HTR-8/SVneo (cell line): Measurements from ENCODE around the gene POLR3A.
"Not testable (repeated sequence)": the region's sequence is repeated elsewhere in the genome, so short reads cannot be mapped to it uniquely, and the experiment has no call there.

ENCODE experiments used
- DNase-seq: peaks from one replicate; pipeline ENCODE4 v3.0.0; 2011; ENCODE audit warnings: low spot score, mixed read lengths; ENCODE audit not compliant: insufficient read length
- FAIRE-seq: peaks from 2 replicates; lab custom pipeline; 2011; peaks lifted over from hg19 to GRCh38; lab: Jason Lieb, UNC

The POLR3A gene

GRCh38 chr10:78025685-78026364 lies 3.5 kb downstream of the POLR3A start:
- DNase-seq (no peak), FAIRE-seq (no peak)

GRCh38 chr10:78023741-78024140 lies 5.6 kb downstream of the POLR3A start:
- no peak for DNase-seq
- no peak for FAIRE-seq

GRCh38 chr10:78021201-78021600 lies 8.1 kb downstream of the POLR3A start:
- FAIRE-seq (no peak), DNase-seq (no peak)

- DNase-seq (no peak), FAIRE-seq (no peak)
Measured at GRCh38 chr10:78019264-78019663, 10.1 kb downstream of the POLR3A start.

GRCh38 chr10:78017856-78018255 lies 11.5 kb downstream of the POLR3A start:
- no peak for DNase-seq
- no peak for FAIRE-seq

- DNase-seq = no peak
- no peak for FAIRE-seq
Measured at GRCh38 chr10:78015546-78015945, 13.8 kb downstream of the POLR3A start.

GRCh38 chr10:78013564-78013963 lies 15.8 kb downstream of the POLR3A start:
- FAIRE-seq (no peak), DNase-seq (no peak)

GRCh38 chr10:78011065-78011464 lies 18.2 kb downstream of the POLR3A start:
- no peak for FAIRE-seq
- DNase-seq = no peak

- no peak for FAIRE-seq
- no peak for DNase-seq
Measured at GRCh38 chr10:78010278-78010677, 19.0 kb downstream of the POLR3A start.

- FAIRE-seq (no peak), DNase-seq (no peak)
Measured at GRCh38 chr10:78009662-78010061, 19.7 kb downstream of the POLR3A start.

GRCh38 chr10:78007172-78007571 lies 22.1 kb downstream of the POLR3A start:
- FAIRE-seq = no peak

GRCh38 chr10:78004215-78005026 lies 24.9 kb downstream of the POLR3A start:
- no peak for DNase-seq

More at GRCh38 chr10:78007172-78007571, 22.1 kb downstream of the POLR3A start:
- DNase-seq = no peak

GRCh38 chr10:78002541-78003288 lies 26.6 kb downstream of the POLR3A start:
- DNase-seq (no peak), FAIRE-seq (no peak)

More at GRCh38 chr10:78004215-78005026, 24.9 kb downstream of the POLR3A start:
- no peak for FAIRE-seq

GRCh38 chr10:78000956-78001472 lies 28.3 kb downstream of the POLR3A start:
- FAIRE-seq (no peak), DNase-seq (no peak)

GRCh38 chr10:78000206-78000605 lies 29.1 kb downstream of the POLR3A start:
- no peak for DNase-seq
- FAIRE-seq = no peak

GRCh38 chr10:77998780-77999179 lies 30.5 kb downstream of the POLR3A start:
- not testable (repeated sequence) for FAIRE-seq, DNase-seq

- FAIRE-seq = no peak
- no peak for DNase-seq
Measured at GRCh38 chr10:77993620-77994019, 35.7 kb downstream of the POLR3A start.

- FAIRE-seq (no peak), DNase-seq (no peak)
Measured at GRCh38 chr10:77989081-77989724, 40.1 kb downstream of the POLR3A start.

- FAIRE-seq (no peak), DNase-seq (no peak)
Measured at GRCh38 chr10:77987671-77988255, 41.6 kb downstream of the POLR3A start.

- DNase-seq (no peak), FAIRE-seq (no peak)
Measured at GRCh38 chr10:77984986-77985385, 44.3 kb downstream of the POLR3A start.
